HCT116 (cell line): ENCODE results near the gene S100A13. TPM values are rescaled to one million over a fixed set of nuclear protein-coding genes. Genes with fewer than 3 reads are reported as not detected.

Experiments
- ATAC-seq: fragments of 200-7000 bp; cut with Tn5 transposase; 2 replicates; pipeline ENCODE4 v1.9.1; 2020; ENCODE audit warnings: mild to moderate bottlenecking, moderate library complexity
- BruUV-seq: library from RNA; stranded (reverse); fragments of 400-500 nt; replicated peaks from 2 replicates; lab custom pipeline; 2021; lab: Mats Ljungman, UMichigan
- CTCF ChIA-PET: fragments of 300-600 bp; sonication (Branson Sonifier 250); formaldehyde crosslinking; loops from one replicate; lab custom pipeline; 2021; ENCODE audit warnings: antibody characterized with exemption; lab: Charles Lee
- POLR2A ChIA-PET: fragments of 300-600, 350-600 bp; sonication (Branson Sonifier 250); formaldehyde crosslinking; loops from one replicate; lab custom pipeline; 2021; ENCODE audit warnings: antibody characterized with exemption; lab: Charles Lee
- RAD21 ChIA-PET, 2 experiments: fragments of 300-600 bp; sonication (Branson Sonifier 250); formaldehyde crosslinking; loops; one replicate each; lab custom pipeline; 2023; ENCODE audit warnings: low total read pairs in 2 of 2; ENCODE audit not compliant: uncharacterized antibody in 2 of 2, unreplicated experiment in 2 of 2, low non-redundant PET in 1 of 2; lab: Charles Lee
- DNase-seq: peaks from one replicate; pipeline ENCODE4 v3.0.0-alpha.2; 2010; ENCODE audit warnings: low read depth, low spot score
- H2AFZ ChIP-seq: fragments of 200-600 bp; shearing (Covaris generic), sonication (generic); 2 replicates; pipeline ENCODE4 v1.6.1; 2017; ENCODE audit warnings: low read depth, mixed run types, mixed read lengths, antibody characterized with exemption, low read length; ENCODE audit not compliant: poor library complexity, severe bottlenecking
- H3K27ac ChIP-seq: 2 replicates; pipeline ENCODE4 v1.5.1; 2012; ENCODE audit warnings: low read depth, low read length
- H3K27me3 ChIP-seq: fragments of 200-600 bp; sonication (generic); 2 replicates; pipeline ENCODE4 v1.6.1; 2016; ENCODE audit warnings: mixed run types, low read length, mixed read lengths; ENCODE audit not compliant: insufficient read depth
- H3K36me3 ChIP-seq, 2 experiments: fragments of 200-500 bp in 1 of 2; fragments of 200-600 bp in 1 of 2; sonication (Bioruptor generic) in 1 of 2; sonication (generic) in 1 of 2; 2 replicates each; pipeline versions ENCODE4 v1.5.1 to v1.6.1; 2014 to 2016; ENCODE audit warnings: low read length in 2 of 2, inconsistent platforms in 1 of 2, mixed read lengths in 1 of 2, mixed run types in 1 of 2; ENCODE audit not compliant: insufficient read depth in 2 of 2, control insufficient read depth in 1 of 2
- H3K4me1 ChIP-seq, 2 experiments: fragments of 200-600 bp in 1 of 2; sonication (generic) in 1 of 2; 2 replicates each; pipeline versions ENCODE4 v1.5.1 to v1.6.1; 2012 to 2017; ENCODE audit warnings: low read length in 2 of 2, inconsistent platforms in 1 of 2, mild to moderate bottlenecking in 1 of 2, mixed read lengths in 1 of 2, mixed run types in 1 of 2, moderate library complexity in 1 of 2; ENCODE audit not compliant: insufficient read depth in 2 of 2, control insufficient read depth in 1 of 2
- H3K4me2 ChIP-seq: fragments of 200-600 bp; sonication (generic); 2 replicates; pipeline ENCODE4 v1.6.1; 2017; ENCODE audit warnings: mixed run types, low read length, mixed read lengths
- H3K4me3 ChIP-seq, 2 experiments: fragments of 200-600 bp in 1 of 2; sonication (generic) in 1 of 2; replicated peaks in 1 of 2; 2 replicates each; pipeline ENCODE4 v1.5.1; 2011 to 2016; ENCODE audit warnings: low read length in 2 of 2, control low read depth in 1 of 2, low read depth in 1 of 2, mild to moderate bottlenecking in 1 of 2, mixed read lengths in 1 of 2, mixed run types in 1 of 2
- H3K79me2 ChIP-seq: fragments of 200-600 bp; sonication (generic); 2 replicates; pipeline ENCODE4 v1.6.1; 2017; ENCODE audit warnings: mild to moderate bottlenecking, mixed run types, low read length, moderate library complexity, mixed read lengths; ENCODE audit not compliant: insufficient read depth
- H3K9ac ChIP-seq: fragments of 200-600 bp; sonication (generic); 2 replicates; pipeline ENCODE4 v1.6.1; 2016; ENCODE audit warnings: low read length, mixed read lengths
- H3K9me2 ChIP-seq: fragments of 200-600 bp; sonication (generic), shearing (Covaris generic); 2 replicates; pipeline ENCODE4 v1.6.1; 2017; ENCODE audit warnings: mixed run types, mild to moderate bottlenecking, moderate library complexity; ENCODE audit not compliant: insufficient read depth
- H3K9me3 ChIP-seq, 2 experiments: fragments of 200-500 bp in 1 of 2; fragments of 200-600 bp in 1 of 2; sonication (Bioruptor generic) in 1 of 2; sonication (generic) in 1 of 2; 2 replicates each; pipeline ENCODE4 v1.6.1; 2014 to 2017; ENCODE audit warnings: low read length in 2 of 2, mixed read lengths in 2 of 2, inconsistent platforms in 1 of 2, low read depth in 1 of 2, mild to moderate bottlenecking in 1 of 2, mixed run types in 1 of 2, moderate library complexity in 1 of 2; ENCODE audit not compliant: control insufficient read depth in 1 of 2, insufficient read depth in 1 of 2
- H4K20me1 ChIP-seq: fragments of 200-600 bp; sonication (generic), shearing (Covaris generic); 2 replicates; pipeline ENCODE4 v1.6.1; 2017; ENCODE audit warnings: mixed run types, mild to moderate bottlenecking, moderate library complexity; ENCODE audit not compliant: insufficient read depth
- EZH2 ChIP-seq: fragments of 200-600 bp; sonication (generic); IDR thresholded peaks from 2 replicates; pipeline ENCODE4 v1.6.1; 2017; ENCODE audit warnings: antibody characterized with exemption, mixed run types
- JUND ChIP-seq: IDR thresholded peaks from 2 replicates; pipeline ENCODE4 v1.6.1; 2012
- POLR2A ChIP-seq: IDR thresholded peaks from 2 replicates; pipeline ENCODE4 v1.7.0; 2011; ENCODE audit warnings: borderline replicate concordance; ENCODE audit not compliant: insufficient read depth, insufficient read length; ENCODE audit errors: extremely low read depth
- POLR2AphosphoS5 ChIP-seq: IDR thresholded peaks from 2 replicates; pipeline ENCODE4 v1.6.1; 2011; ENCODE audit warnings: mild to moderate bottlenecking, low read depth, low read length, moderate library complexity
- RAD21 ChIP-seq: IDR thresholded peaks from 2 replicates; pipeline ENCODE4 v1.6.1; 2012; ENCODE audit warnings: low read depth, mild to moderate bottlenecking
- ZBTB33 ChIP-seq: IDR thresholded peaks from 2 replicates; pipeline ENCODE4 v1.6.1; 2011; ENCODE audit warnings: mild to moderate bottlenecking, low read length, moderate library complexity; ENCODE audit not compliant: insufficient replicate concordance; ENCODE audit errors: extremely low read depth
- ZFX ChIP-seq: fragments of 450-650 bp; IDR thresholded peaks from 2 replicates; pipeline ENCODE4 v1.6.1; 2017
- intact Hi-C: fragments of 100-400 bp; cut with micrococcal nuclease; formaldehyde crosslinking; loops from 2 replicates; pipeline ENCODE4 v1.10.0; 2022
- total RNA-seq: library from RNA; stranded (reverse); gene quantifications from one replicate; pipeline ENCODE4 v1.2.1, GENCODE V29; 2021; ENCODE audit not compliant: unreplicated experiment
- TF ChIP-seq, protein P1 (sequence below): IDR thresholded peaks from 2 replicates; pipeline ENCODE4 v1.6.1; 2012

Gene S100A13
- total RNA-seq, 1 experiment from 2014 or later = 143 TPM

- TF ChIP-seq ZBTB33 (no peak), ZFX (no peak), RAD21 (no peak), POLR2A (no peak), EZH2 (no peak)
- TF ChIP-seq, protein P1, sequence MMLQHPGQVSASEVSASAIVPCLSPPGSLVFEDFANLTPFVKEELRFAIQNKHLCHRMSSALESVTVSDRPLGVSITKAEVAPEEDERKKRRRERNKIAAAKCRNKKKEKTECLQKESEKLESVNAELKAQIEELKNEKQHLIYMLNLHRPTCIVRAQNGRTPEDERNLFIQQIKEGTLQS = no peak
Measured at GRCh38 chr1:153663211-153663610, 35.9 kb upstream of the S100A13 start (continued).

DNA sequence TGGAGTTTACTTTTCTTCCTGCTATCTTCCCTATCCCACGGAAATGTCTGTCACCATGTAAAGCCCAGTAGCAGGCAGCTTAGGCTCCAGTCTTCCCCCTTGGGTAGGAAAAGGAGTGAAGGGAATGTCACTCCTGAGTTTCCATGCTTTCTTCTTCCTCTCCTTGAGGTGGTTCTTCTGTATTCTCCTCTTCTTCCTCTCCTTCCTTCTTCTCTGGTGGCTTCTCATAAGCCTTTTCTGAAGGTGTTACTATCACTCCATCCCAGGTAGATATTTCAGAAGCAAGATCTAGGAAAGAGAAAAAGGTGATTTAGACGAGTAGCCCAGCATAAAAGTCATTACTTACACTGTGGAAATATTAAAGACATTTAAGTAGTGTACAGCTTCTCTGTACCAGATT is 35.0 kb upstream of the S100A13 start:
- ChIA-PET CTCF (no interaction called here), RAD21 (no interaction called here), POLR2A (interaction anchor here (0.9 to 3.0 kb wide), 2 partner anchors 9 to 28 kb away, joined by 3 to 8 read pairs; partner anchors contain the start of gene CHTOP)
- BruUV-seq = TSS peak; percentile 31
- Histone ChIP-seq H3K4me2 (no peak overlapping the region), H3K9me2 (no peaks in the 10 kb centered on the region), H3K36me3 (peaks cover 57 to 64% of the 10 kb centered on the region in 2 experiments), H4K20me1 (no peaks in the 10 kb centered on the region; the same call in 1 of the 2 replicates), H3K4me3 (no peak overlapping the region), H3K79me2 (peaks cover 43% of the 10 kb centered on the region), H2AFZ (no peak overlapping the region), H3K27ac (no peak overlapping the region), H3K4me1 (peaks cover 10 to 22% of the 10 kb centered on the region in 2 experiments; a peak in 3 of 4 replicates), H3K27me3 (no peaks in the 10 kb centered on the region), H3K9me3 (no peaks in the 10 kb centered on the region), H3K9ac (no peak overlapping the region)
- DNase-seq (no peak), ATAC-seq (no peak)
- TF ChIP-seq POLR2AphosphoS5 (no peak), JUND (0 out of 2 replicates have a peak, but pooled peaks have one; percentile 2)
- intact Hi-C loops = no loop called here
